GM23338 (cell line): Measurements from ENCODE around the gene AMBRA1. TPM values are rescaled to one million over a fixed set of nuclear protein-coding genes. Genes with fewer than 3 reads are reported as not detected.

ENCODE experiments used
- ATAC-seq: fragments of 200-7000 bp; cut with Tn5 transposase; 3 replicates; pipeline ENCODE4 v1.9.1; 2020
- DNase-seq: peaks from one replicate; pipeline ENCODE4 v3.0.0-alpha.2; 2015; ENCODE audit warnings: low spot score
- H2AFZ ChIP-seq: fragments of 200-600 bp; sonication (generic); 2 replicates; pipeline ENCODE4 v1.8.0; 2016; ENCODE audit warnings: antibody characterized with exemption, mild to moderate bottlenecking, moderate library complexity
- H3F3A ChIP-seq: fragments of 200-600 bp; sonication (generic); replicated peaks from 2 replicates; pipeline ENCODE4 v1.8.0; 2017; ENCODE audit warnings: antibody characterized with exemption, mixed run types, low read depth
- H3K27ac ChIP-seq: fragments of 200-600 bp; sonication (generic); 2 replicates; pipeline ENCODE4 v1.6.1; 2016; ENCODE audit warnings: low read depth
- H3K27me3 ChIP-seq: fragments of 200-600 bp; sonication (generic); 2 replicates; pipeline ENCODE4 v1.8.0; 2016; ENCODE audit warnings: mild to moderate bottlenecking, mixed run types, moderate library complexity; ENCODE audit not compliant: insufficient read depth
- H3K36me3 ChIP-seq: fragments of 200-600 bp; sonication (generic); 2 replicates; pipeline ENCODE4 v1.8.0; 2016; ENCODE audit warnings: mild to moderate bottlenecking; ENCODE audit not compliant: insufficient read depth
- H3K4me1 ChIP-seq: fragments of 200-600 bp; sonication (generic); 2 replicates; pipeline ENCODE4 v1.8.0; 2016; ENCODE audit warnings: mild to moderate bottlenecking, moderate library complexity; ENCODE audit not compliant: insufficient read depth
- H3K4me2 ChIP-seq: fragments of 200-600 bp; sonication (generic); 2 replicates; pipeline ENCODE4 v1.7.1; 2017; ENCODE audit warnings: mixed run types
- H3K4me3 ChIP-seq: fragments of 200-600 bp; sonication (generic); 2 replicates; pipeline ENCODE4 v1.6.1; 2016; ENCODE audit warnings: mixed run types
- H3K79me2 ChIP-seq: fragments of 200-600 bp; sonication (generic); replicated peaks from 2 replicates; pipeline ENCODE4 v1.8.0; 2017; ENCODE audit warnings: mild to moderate bottlenecking; ENCODE audit not compliant: insufficient read depth
- H3K9me2 ChIP-seq: fragments of 200-600 bp; sonication (generic); 2 replicates; pipeline ENCODE4 v1.8.0; 2017; ENCODE audit not compliant: insufficient read depth
- H4K20me1 ChIP-seq: fragments of 200-600 bp; sonication (generic); replicated peaks from 2 replicates; pipeline ENCODE4 v1.8.0; 2017; ENCODE audit warnings: mild to moderate bottlenecking; ENCODE audit not compliant: insufficient read depth
- H3K27ac Mint-ChIP-seq: 2 replicates; pipeline ENCODE4 v1.8.0; 2020; ENCODE audit warnings: inconsistent platforms, mild to moderate bottlenecking, moderate library complexity, mixed read lengths
- H3K27me3 Mint-ChIP-seq: 3 replicates; pipeline ENCODE4 v1.8.0; 2022; ENCODE audit warnings: low read depth, mild to moderate bottlenecking, moderate library complexity, mixed read lengths, inconsistent platforms; ENCODE audit not compliant: insufficient read depth, poor library complexity
- H3K36me3 Mint-ChIP-seq: 3 replicates; pipeline ENCODE4 v1.8.0; 2021; ENCODE audit warnings: low read depth, mild to moderate bottlenecking, inconsistent platforms, moderate library complexity, mixed read lengths
- H3K4me1 Mint-ChIP-seq: 3 replicates; pipeline ENCODE4 v1.8.0; 2020; ENCODE audit warnings: mild to moderate bottlenecking, inconsistent platforms, mixed read lengths
- H3K4me3 Mint-ChIP-seq: 3 replicates; pipeline ENCODE4 v1.8.0; 2021; ENCODE audit warnings: moderate library complexity, mild to moderate bottlenecking, inconsistent platforms, mixed read lengths
- H3K9me3 Mint-ChIP-seq: 3 replicates; pipeline ENCODE4 v1.8.0; 2020; ENCODE audit warnings: moderate library complexity, mild to moderate bottlenecking, inconsistent platforms, mixed read lengths
- CREB1 ChIP-seq: fragments of 250-450 bp; sonication (Bioruptor Pico); IDR thresholded peaks from 2 replicates; pipeline ENCODE4 v1.5.0; 2020; ENCODE audit warnings: low read depth, mild to moderate bottlenecking, moderate library complexity
- ETS1 ChIP-seq: IDR thresholded peaks from 2 replicates; pipeline ENCODE4 v1.6.1; 2016; ENCODE audit warnings: antibody characterized with exemption
- EZH2 ChIP-seq: fragments of 200-600 bp; sonication (generic); IDR thresholded peaks from one replicate; pipeline ENCODE4 v1.8.0; 2017; ENCODE audit warnings: antibody characterized with exemption, mild to moderate bottlenecking, low read depth; ENCODE audit not compliant: unreplicated experiment
- EZH2phosphoT487 ChIP-seq: fragments of 200-600 bp; sonication (generic); IDR thresholded peaks from one replicate; pipeline ENCODE4 v1.8.1; 2018; ENCODE audit warnings: antibody characterized with exemption; ENCODE audit not compliant: unreplicated experiment
- JUNB ChIP-seq: IDR thresholded peaks from one replicate; pipeline ENCODE4 v1.6.1; 2016; ENCODE audit warnings: antibody characterized with exemption; ENCODE audit not compliant: unreplicated experiment
- NANOG ChIP-seq: IDR thresholded peaks from 2 replicates; pipeline ENCODE4 v1.6.1; 2016; ENCODE audit warnings: antibody characterized with exemption, borderline replicate concordance
- POLR2AphosphoS5 ChIP-seq: IDR thresholded peaks from 2 replicates; pipeline ENCODE4 v1.6.1; 2016; ENCODE audit warnings: antibody characterized with exemption, low read depth
- STAT1 ChIP-seq: IDR thresholded peaks from one replicate; pipeline ENCODE4 v1.6.1; 2016; ENCODE audit warnings: antibody characterized with exemption; ENCODE audit not compliant: unreplicated experiment
- ZNF114 ChIP-seq: fragments of 250-450 bp; sonication (Bioruptor Pico); IDR thresholded peaks from 2 replicates; pipeline ENCODE4 v1.5.0; 2020; ENCODE audit warnings: mild to moderate bottlenecking, moderate library complexity
- ZNF331 ChIP-seq: fragments of 250-450 bp; sonication (Bioruptor Pico); IDR thresholded peaks from 2 replicates; pipeline ENCODE4 v1.5.0; 2020; ENCODE audit warnings: low read depth, mild to moderate bottlenecking, moderate library complexity
- ZNF462 ChIP-seq: fragments of 250-450 bp; sonication (Bioruptor Pico); IDR thresholded peaks from 2 replicates; pipeline ENCODE4 v1.5.0; 2020; ENCODE audit warnings: mild to moderate bottlenecking, moderate library complexity
- polyA plus RNA-seq: library from polyadenylated mRNA; unstranded; fragments of >200 nt; fragmentation: Nextera tagmentation; extraction: Ambion mirVana; gene quantifications from 2 replicates; pipeline ENCODE4 v1.2.1, GENCODE V29; 2016
- total RNA-seq: library from RNA; depleted of rRNA; stranded (reverse); fragments of >200 nt; shearing (Covaris generic); gene quantifications from 2 replicates; pipeline ENCODE4 v1.2.3, GENCODE V29; 2014
- TF ChIP-seq, protein P1 (sequence below), 2 experiments: fragments of 200-600 bp in 1 of 2; sonication (generic) in 1 of 2; conservative IDR thresholded peaks; 2 replicates each; pipeline versions ENCODE4 v1.5.1 to v1.6.1; 2016 to 2017; ENCODE audit warnings: antibody characterized with exemption in 2 of 2, low read depth in 2 of 2, mild to moderate bottlenecking in 2 of 2, moderate library complexity in 1 of 2
- TF ChIP-seq, protein P2 (sequence below): IDR thresholded peaks from one replicate; pipeline ENCODE4 v1.6.1; 2018; ENCODE audit warnings: antibody characterized with exemption; ENCODE audit not compliant: unreplicated experiment

Gene AMBRA1
- total and polyA plus RNA-seq, 2 experiments from 2014 or later = 8.3 to 34.8 TPM

DNA sequence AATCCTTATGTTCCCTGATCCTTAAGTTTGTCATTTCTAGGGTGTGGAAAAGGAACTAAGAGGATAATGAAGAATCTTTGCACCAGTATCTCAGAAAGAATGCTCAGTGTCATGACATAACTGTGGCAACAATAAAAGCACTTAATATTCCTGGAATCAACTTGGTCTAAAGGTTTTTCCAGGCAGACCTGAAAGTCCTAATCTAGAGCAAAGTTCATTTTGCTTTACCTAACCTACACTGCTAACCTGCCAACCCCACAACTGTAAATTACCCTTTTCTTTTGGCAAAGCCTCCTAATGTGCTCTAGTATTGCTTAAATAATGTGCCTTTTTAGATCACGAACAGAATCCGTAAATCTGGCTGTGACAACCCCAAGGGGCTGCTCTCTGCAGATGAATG is 82.5 kb downstream of the AMBRA1 start:
- Mint-ChIP-seq H3K36me3 (peaks cover 14% of the 10 kb centered on the region), H3K27me3 (no peaks in the 10 kb centered on the region), H3K9me3 (no peaks in the 10 kb centered on the region), H3K27ac (no peak overlapping the region), H3K4me3 (no peak overlapping the region), H3K4me1 (peaks cover 37% of the 10 kb centered on the region)
- H3K4me3 ChIP-seq = no peak overlapping the region
- no peaks in the 10 kb centered on the region; the same call in 1 of the 2 replicates for H3K36me3 ChIP-seq
- no peak for ATAC-seq
- H3K27me3 ChIP-seq = no peaks in the 10 kb centered on the region
- H3K9me2 ChIP-seq = no peaks in the 10 kb centered on the region
- H3F3A ChIP-seq = no peaks in the 10 kb centered on the region; the same call in 1 of the 2 replicates
- H2AFZ ChIP-seq = no peak overlapping the region
- 0 out of 2 replicates have a peak overlapping the region, but pooled peaks have one; percentile 64 for H3K4me2 ChIP-seq
- 0 out of 2 replicates have a peak, but pooled peaks cover 9% of the 10 kb centered on the region for H4K20me1 ChIP-seq
- peaks cover 36% of the 10 kb centered on the region for H3K4me1 ChIP-seq
- peaks cover 23% of the 10 kb centered on the region for H3K79me2 ChIP-seq
- DNase-seq = no peak
- H3K27ac ChIP-seq = peak overlapping the region; percentile 40; the same call in 1 of the 2 replicates
- no peak for TF ChIP-seq POLR2AphosphoS5
- TF ChIP-seq EZH2 = no peak
- TF ChIP-seq CREB1 (CRISPR knock-in tag) = no peak
- TF ChIP-seq, protein P1, sequence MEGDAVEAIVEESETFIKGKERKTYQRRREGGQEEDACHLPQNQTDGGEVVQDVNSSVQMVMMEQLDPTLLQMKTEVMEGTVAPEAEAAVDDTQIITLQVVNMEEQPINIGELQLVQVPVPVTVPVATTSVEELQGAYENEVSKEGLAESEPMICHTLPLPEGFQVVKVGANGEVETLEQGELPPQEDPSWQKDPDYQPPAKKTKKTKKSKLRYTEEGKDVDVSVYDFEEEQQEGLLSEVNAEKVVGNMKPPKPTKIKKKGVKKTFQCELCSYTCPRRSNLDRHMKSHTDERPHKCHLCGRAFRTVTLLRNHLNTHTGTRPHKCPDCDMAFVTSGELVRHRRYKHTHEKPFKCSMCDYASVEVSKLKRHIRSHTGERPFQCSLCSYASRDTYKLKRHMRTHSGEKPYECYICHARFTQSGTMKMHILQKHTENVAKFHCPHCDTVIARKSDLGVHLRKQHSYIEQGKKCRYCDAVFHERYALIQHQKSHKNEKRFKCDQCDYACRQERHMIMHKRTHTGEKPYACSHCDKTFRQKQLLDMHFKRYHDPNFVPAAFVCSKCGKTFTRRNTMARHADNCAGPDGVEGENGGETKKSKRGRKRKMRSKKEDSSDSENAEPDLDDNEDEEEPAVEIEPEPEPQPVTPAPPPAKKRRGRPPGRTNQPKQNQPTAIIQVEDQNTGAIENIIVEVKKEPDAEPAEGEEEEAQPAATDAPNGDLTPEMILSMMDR (conservative IDR thresholded peaks at IDR 0.05; ENCODE audit: low read depth in 2 of 2) = no peak
- TF ChIP-seq, protein P2, sequence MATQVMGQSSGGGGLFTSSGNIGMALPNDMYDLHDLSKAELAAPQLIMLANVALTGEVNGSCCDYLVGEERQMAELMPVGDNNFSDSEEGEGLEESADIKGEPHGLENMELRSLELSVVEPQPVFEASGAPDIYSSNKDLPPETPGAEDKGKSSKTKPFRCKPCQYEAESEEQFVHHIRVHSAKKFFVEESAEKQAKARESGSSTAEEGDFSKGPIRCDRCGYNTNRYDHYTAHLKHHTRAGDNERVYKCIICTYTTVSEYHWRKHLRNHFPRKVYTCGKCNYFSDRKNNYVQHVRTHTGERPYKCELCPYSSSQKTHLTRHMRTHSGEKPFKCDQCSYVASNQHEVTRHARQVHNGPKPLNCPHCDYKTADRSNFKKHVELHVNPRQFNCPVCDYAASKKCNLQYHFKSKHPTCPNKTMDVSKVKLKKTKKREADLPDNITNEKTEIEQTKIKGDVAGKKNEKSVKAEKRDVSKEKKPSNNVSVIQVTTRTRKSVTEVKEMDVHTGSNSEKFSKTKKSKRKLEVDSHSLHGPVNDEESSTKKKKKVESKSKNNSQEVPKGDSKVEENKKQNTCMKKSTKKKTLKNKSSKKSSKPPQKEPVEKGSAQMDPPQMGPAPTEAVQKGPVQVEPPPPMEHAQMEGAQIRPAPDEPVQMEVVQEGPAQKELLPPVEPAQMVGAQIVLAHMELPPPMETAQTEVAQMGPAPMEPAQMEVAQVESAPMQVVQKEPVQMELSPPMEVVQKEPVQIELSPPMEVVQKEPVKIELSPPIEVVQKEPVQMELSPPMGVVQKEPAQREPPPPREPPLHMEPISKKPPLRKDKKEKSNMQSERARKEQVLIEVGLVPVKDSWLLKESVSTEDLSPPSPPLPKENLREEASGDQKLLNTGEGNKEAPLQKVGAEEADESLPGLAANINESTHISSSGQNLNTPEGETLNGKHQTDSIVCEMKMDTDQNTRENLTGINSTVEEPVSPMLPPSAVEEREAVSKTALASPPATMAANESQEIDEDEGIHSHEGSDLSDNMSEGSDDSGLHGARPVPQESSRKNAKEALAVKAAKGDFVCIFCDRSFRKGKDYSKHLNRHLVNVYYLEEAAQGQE = no peak
- TF ChIP-seq STAT1 = no peak
- no peak for TF ChIP-seq NANOG
- TF ChIP-seq ZNF114 (CRISPR knock-in tag) = no peak
- TF ChIP-seq EZH2phosphoT487 = no peak
- TF ChIP-seq ZNF331 (CRISPR knock-in tag) = no peak
- no peak for TF ChIP-seq JUNB
- TF ChIP-seq ZNF462 (CRISPR knock-in tag) = no peak
- no peak for TF ChIP-seq ETS1
